ENCODE results near the gene RNF217. TPM values are rescaled to one million over a fixed set of nuclear protein-coding genes. Genes with fewer than 3 reads are reported as not detected.

RNF217 gene
- total and polyA plus RNA-seq, 10 of the 15 experiments (the other 5 are each of a cell fraction or from before 2014, with no cell fraction given) = under 0.01 to 11.7 (median 0.04) TPM; not detected in 3

DNA sequence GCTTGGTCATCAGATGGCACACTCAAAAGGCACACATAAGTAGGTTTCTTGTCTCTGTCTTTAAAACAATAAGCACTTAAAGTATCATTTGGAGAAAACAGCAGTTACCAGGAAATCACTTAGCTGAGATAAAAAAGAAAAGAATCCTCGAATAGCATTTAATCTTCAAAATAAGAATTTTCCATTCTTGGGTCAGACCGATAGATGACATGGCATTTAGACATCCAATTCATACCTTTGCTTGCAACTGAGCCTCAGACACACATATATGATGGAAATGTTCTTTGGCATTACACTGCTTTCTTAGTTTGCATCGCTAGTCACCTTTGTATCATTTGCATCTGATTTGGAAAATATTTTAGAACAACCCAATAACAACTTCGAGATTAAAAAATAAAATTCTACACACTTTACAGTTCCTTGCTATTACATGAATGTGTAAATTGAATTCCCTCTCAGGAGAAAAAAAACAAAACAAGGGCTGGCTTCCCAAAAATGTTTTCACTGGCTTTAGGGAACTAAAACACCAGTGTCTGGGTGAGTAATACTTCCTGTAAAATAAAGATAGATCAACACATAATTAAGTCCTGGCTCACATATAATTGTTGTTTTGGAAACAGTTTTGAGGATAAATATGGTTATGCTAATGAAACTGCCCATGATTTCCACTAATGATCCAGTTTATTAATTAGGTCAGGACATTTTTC lies 1.3 kb upstream of the RNF217 start:
- no peaks in the 10 kb centered on the region for H3K4me1 ChIP-seq (ENCODE audit: control insufficient read depth, insufficient read depth, low read length)
- FAIRE-seq (no peak), DNase-seq (ENCODE audit: low read depth, low spot score) (no peak), ATAC-seq (no peak)
- no peak overlapping the region for H3K4me3 ChIP-seq
- no peaks in the 10 kb centered on the region for H3K36me3 ChIP-seq (ENCODE audit: control insufficient read depth in 2 of 2, insufficient read depth in 2 of 2, low read length in 1 of 2)
- ChIA-PET RAD21 (ENCODE audit: unreplicated experiment) (interaction anchor here (1.1 kb wide), 1 partner anchor 17 kb away, joined by 3 read pairs; no protein-coding TSS in a partner anchor), CTCF (no interaction called here), POLR2A (no interaction called here), SMC1A (ENCODE audit: uncharacterized antibody, unreplicated experiment) (no interaction called here)
- no peaks in the 10 kb centered on the region for H3K9me3 ChIP-seq (replicated peaks; ENCODE audit: control insufficient read depth, insufficient read depth, low read length)
- no peak for TF ChIP-seq TCF12 (IDR thresholded peaks at IDR 0.05; ENCODE audit: low read depth, low read length)
- TF ChIP-seq GABPA (IDR thresholded peaks at IDR 0.05; ENCODE audit: low read depth) = no peak
- TF ChIP-seq ZBED1 (IDR thresholded peaks at IDR 0.05; ENCODE audit: borderline replicate concordance) = no peak
- TF ChIP-seq, protein P1, sequence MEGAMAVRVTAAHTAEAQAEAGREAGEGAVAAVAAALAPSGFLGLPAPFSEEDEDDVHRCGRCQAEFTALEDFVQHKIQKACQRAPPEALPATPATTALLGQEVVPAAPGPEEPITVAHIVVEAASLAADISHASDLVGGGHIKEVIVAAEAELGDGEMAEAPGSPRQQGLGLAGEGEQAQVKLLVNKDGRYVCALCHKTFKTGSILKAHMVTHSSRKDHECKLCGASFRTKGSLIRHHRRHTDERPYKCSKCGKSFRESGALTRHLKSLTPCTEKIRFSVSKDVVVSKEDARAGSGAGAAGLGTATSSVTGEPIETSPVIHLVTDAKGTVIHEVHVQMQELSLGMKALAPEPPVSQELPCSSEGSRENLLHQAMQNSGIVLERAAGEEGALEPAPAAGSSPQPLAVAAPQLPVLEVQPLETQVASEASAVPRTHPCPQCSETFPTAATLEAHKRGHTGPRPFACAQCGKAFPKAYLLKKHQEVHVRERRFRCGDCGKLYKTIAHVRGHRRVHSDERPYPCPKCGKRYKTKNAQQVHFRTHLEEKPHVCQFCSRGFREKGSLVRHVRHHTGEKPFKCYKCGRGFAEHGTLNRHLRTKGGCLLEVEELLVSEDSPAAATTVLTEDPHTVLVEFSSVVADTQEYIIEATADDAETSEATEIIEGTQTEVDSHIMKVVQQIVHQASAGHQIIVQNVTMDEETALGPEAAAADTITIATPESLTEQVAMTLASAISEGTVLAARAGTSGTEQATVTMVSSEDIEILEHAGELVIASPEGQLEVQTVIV (IDR thresholded peaks at IDR 0.05; ENCODE audit: borderline replicate concordance, partially characterized antibody) = no peak
- H4K20me1 ChIP-seq (ENCODE audit: control insufficient read depth, insufficient read depth) = no peaks in the 10 kb centered on the region
- intact Hi-C loops (cut with micrococcal nuclease; ENCODE audit: unreplicated experiment) (no loop called here), in situ Hi-C loops (cut with MboI) (no loop called here)
- H3K9ac ChIP-seq (ENCODE audit: control insufficient read depth, insufficient read depth, low read length) = no peak overlapping the region
- H3K79me2 ChIP-seq (ENCODE audit: control insufficient read depth, insufficient read depth, low read length) = no peaks in the 10 kb centered on the region
- no peak overlapping the region for H2AFZ ChIP-seq (ENCODE audit: control insufficient read depth, low read depth, low read length)
- no TSS peak for BruUV-seq (replicated peaks)
- H3K4me2 ChIP-seq (ENCODE audit: control insufficient read depth, insufficient read depth) = no peak overlapping the region
- H3K27ac ChIP-seq (ENCODE audit: control insufficient read depth, insufficient read depth) = no peak overlapping the region
- WGBS (ENCODE audit: insufficient coverage, insufficient replicate concordance, low lambda C conversion rate, missing lambda C conversion rate) = 13% methylated on average over 4 of the region's 4 CpGs
- H3K27me3 ChIP-seq (replicated peaks in 1 of 2; ENCODE audit: control insufficient read depth in 2 of 2, insufficient read depth in 2 of 2, low read length in 1 of 2) = peaks cover 3% of the 10 kb centered on the region in 2 experiments; a peak in 2 of 4 replicates

DNA sequence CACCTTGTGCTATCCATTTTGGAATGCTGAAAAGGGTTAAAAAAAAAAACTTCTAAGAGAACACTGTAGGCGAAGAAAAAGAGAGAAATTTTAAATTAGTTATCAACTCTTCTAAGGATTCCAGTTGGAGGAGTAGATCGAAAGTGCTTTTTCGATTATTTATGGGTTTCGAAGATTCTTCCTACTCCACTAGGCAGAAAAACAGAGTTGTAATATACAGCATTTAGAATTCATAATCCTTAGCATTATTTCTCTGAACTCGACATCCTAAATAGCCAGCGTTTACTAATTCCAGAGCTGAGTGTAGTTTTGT lies 817 bp upstream of the RNF217 start:
- no peak for FAIRE-seq
- in situ Hi-C loops (cut with MboI) = no loop called here
- RAD21 ChIA-PET (ENCODE audit: unreplicated experiment) = interaction anchor here (1.1 kb wide), 1 partner anchor 17 kb away, joined by 3 read pairs; no protein-coding TSS in a partner anchor
- TF ChIP-seq MXI1 (IDR thresholded peaks at IDR 0.05; ENCODE audit: low read depth, low read length) (no peak), JUNB (IDR thresholded peaks at IDR 0.05) (no peak), ASH2L (IDR thresholded peaks at IDR 0.05; ENCODE audit: borderline replicate concordance, low read depth) (no peak), IRF4 (IDR thresholded peaks at IDR 0.05; ENCODE audit: low read depth, low read length) (no peak)
- TF ChIP-seq, protein P2, sequence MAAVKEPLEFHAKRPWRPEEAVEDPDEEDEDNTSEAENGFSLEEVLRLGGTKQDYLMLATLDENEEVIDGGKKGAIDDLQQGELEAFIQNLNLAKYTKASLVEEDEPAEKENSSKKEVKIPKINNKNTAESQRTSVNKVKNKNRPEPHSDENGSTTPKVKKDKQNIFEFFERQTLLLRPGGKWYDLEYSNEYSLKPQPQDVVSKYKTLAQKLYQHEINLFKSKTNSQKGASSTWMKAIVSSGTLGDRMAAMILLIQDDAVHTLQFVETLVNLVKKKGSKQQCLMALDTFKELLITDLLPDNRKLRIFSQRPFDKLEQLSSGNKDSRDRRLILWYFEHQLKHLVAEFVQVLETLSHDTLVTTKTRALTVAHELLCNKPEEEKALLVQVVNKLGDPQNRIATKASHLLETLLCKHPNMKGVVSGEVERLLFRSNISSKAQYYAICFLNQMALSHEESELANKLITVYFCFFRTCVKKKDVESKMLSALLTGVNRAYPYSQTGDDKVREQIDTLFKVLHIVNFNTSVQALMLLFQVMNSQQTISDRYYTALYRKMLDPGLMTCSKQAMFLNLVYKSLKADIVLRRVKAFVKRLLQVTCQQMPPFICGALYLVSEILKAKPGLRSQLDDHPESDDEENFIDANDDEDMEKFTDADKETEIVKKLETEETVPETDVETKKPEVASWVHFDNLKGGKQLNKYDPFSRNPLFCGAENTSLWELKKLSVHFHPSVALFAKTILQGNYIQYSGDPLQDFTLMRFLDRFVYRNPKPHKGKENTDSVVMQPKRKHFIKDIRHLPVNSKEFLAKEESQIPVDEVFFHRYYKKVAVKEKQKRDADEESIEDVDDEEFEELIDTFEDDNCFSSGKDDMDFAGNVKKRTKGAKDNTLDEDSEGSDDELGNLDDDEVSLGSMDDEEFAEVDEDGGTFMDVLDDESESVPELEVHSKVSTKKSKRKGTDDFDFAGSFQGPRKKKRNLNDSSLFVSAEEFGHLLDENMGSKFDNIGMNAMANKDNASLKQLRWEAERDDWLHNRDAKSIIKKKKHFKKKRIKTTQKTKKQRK (IDR thresholded peaks at IDR 0.05; ENCODE audit: low read depth, low read length) = no peak

More for the DNA sequence above, 817 bp upstream of the RNF217 start:
- Histone ChIP-seq H3K27me3 (replicated peaks in 1 of 2; ENCODE audit: control insufficient read depth in 2 of 2, insufficient read depth in 2 of 2, low read length in 1 of 2) (peaks cover 3% of the 10 kb centered on the region in 2 experiments; a peak in 2 of 4 replicates), H3K9me3 (replicated peaks; ENCODE audit: control insufficient read depth, insufficient read depth, low read length) (no peaks in the 10 kb centered on the region), H3K4me1 (ENCODE audit: control insufficient read depth, insufficient read depth, low read length) (no peaks in the 10 kb centered on the region), H2AFZ (ENCODE audit: control insufficient read depth, low read depth, low read length) (no peak overlapping the region), H4K20me1 (ENCODE audit: control insufficient read depth, insufficient read depth) (no peaks in the 10 kb centered on the region), H3K4me3 (no peak overlapping the region), H3K79me2 (ENCODE audit: control insufficient read depth, insufficient read depth, low read length) (no peaks in the 10 kb centered on the region), H3K27ac (ENCODE audit: control insufficient read depth, insufficient read depth) (no peak overlapping the region), H3K36me3 (ENCODE audit: control insufficient read depth in 2 of 2, insufficient read depth in 2 of 2, low read length in 1 of 2) (no peaks in the 10 kb centered on the region), H3K4me2 (ENCODE audit: control insufficient read depth, insufficient read depth) (no peak overlapping the region), H3K9ac (ENCODE audit: control insufficient read depth, insufficient read depth, low read length) (no peak overlapping the region)
- 17% methylated on average over 6 of the region's 6 CpGs for WGBS (ENCODE audit: insufficient coverage, insufficient replicate concordance, low lambda C conversion rate, missing lambda C conversion rate)
- BruUV-seq (replicated peaks) = no TSS peak
- intact Hi-C loops (cut with micrococcal nuclease; ENCODE audit: unreplicated experiment) = no loop called here
- ChIA-PET CTCF (no interaction called here), SMC1A (ENCODE audit: uncharacterized antibody, unreplicated experiment) (no interaction called here), POLR2A (no interaction called here)
- DNase-seq (ENCODE audit: low read depth, low spot score) = no peak
- ATAC-seq = no peak
